ENCODE data around the gene DYNLT2.
"Not testable (repeated sequence)": the region's sequence is repeated elsewhere in the genome, so short reads cannot be mapped to it uniquely, and the experiment has no call there.

DYNLT2 gene

GRCh38 chr6:169697115-169697514, 54.3 kb downstream of the DYNLT2 start:
- not testable (repeated sequence) for DNase-seq (ENCODE audit: low spot score)

DNA sequence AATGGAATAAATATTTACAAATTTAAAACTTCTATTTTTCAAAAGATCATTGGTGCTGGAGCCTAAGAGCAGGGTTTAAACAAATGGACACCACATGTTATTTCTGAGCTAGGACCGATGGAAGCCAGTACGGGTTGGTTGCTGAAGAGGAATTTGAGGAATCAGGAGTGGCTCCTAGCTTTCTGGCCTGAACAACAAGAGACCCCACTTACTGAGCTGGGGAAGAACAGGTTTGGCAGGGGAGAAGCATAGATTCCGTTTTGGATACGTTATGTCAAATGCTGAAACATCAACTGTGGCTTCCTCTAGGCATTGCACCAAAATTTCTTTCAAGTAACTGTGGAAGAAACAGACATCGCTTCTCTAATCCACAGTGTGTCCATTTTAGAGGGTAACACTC, 56.2 kb downstream of the DYNLT2 start:
- DNase-seq (ENCODE audit: low spot score), result no peak

DNA sequence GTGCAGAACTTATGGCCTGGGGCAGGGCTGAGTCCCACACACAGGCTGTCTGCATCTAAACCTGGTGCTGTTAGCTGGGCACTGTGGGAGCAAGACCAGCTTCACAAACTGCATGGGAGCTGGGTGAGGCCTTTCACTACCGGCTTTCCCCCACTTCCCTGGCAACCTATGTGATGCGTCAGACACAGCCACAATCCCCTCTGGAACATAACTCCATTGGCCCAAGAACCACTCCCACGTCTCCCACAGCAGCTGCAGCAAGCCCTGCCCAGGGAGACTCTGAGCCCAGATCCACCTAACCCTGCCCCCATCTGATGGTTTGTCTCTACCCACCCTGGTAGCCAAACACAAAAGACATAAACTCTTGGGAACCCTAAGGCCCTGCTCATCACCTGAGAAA, 58.9 kb downstream of the DYNLT2 start:
- DNase-seq (ENCODE audit: low spot score), result no peak

DNA sequence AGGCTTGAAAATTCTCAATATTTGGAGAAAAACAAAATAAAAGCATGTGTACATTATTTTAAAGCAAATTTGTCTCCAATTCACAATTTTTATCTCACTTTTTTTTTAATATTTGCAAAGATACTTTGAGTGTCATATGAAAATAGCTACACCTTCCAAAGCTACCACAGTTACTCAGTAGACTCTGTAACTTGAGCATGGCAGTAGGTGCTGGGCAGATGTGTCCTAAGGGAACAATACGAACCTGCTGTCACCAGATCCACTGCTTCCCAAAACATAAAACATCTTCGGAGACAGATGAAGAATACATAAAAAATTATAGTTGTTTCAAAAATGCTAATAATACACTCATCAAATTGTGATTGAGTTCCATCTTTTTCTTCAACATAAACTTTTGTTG, 60.1 kb downstream of the DYNLT2 start:
- DNase-seq (ENCODE audit: low spot score), result no peak

All from hematopoietic multipotent progenitor cell treated with erythropoietin and hydrocortisone succinate and interleukin-3 and kit ligand, for 17 days (in vitro differentiated cells).